ENCODE results near the gene RCCD1. TPM values are rescaled to one million over a fixed set of nuclear protein-coding genes. Genes with fewer than 3 reads are reported as not detected.
"Not testable (repeated sequence)": the region's sequence is repeated elsewhere in the genome, so short reads cannot be mapped to it uniquely, and the experiment has no call there.

The RCCD1 gene
- total RNA-seq, 2 experiments from 2014 or later = 35.4 to 50.1 TPM

DNA sequence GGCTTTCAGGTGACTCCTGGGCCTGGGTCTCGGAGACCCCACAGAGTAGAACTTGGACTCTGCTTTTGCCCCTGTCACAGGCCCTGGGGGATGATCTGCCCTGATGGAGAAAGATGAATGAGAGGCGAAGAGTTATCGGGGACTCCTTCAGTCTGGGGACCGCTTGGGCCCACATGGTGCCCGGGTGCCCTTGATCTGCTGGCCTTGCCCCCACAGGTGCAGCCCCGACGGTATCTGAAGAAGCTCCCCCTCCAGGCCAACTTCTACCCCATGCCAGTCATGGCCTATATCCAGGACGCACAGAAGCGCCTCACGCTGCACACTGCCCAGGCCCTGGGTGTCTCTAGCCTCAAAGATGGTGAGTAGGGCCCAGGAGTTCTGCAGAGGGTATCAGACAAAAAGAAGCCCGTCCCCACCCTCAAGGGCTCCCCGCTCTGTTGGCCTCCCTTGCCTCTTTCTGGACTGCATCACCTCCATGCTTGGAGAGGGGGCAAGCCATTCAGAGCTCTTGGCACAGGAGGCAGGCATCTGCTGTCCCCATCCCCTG lies 41.2 kb upstream of the RCCD1 start:
- H3K27me3 Mint-ChIP-seq = no peaks in the 10 kb centered on the region
- no peak for DNase-seq
- no peak for ATAC-seq
- no peaks in the 10 kb centered on the region for H3K9me3 Mint-ChIP-seq (ENCODE audit: low read depth)
- H3K27ac Mint-ChIP-seq = no peak overlapping the region
- no peak overlapping the region for H3K4me3 Mint-ChIP-seq
- no peaks in the 10 kb centered on the region for H3K4me1 Mint-ChIP-seq
- peaks cover 61% of the 10 kb centered on the region for H3K36me3 Mint-ChIP-seq
- CTCF ChIA-PET = interaction anchor here (0.8 to 2.1 kb wide), 2 partner anchors 12 to 19 kb away, joined by 3 to 9 read pairs; partner anchors contain the start of gene HDDC3

DNA sequence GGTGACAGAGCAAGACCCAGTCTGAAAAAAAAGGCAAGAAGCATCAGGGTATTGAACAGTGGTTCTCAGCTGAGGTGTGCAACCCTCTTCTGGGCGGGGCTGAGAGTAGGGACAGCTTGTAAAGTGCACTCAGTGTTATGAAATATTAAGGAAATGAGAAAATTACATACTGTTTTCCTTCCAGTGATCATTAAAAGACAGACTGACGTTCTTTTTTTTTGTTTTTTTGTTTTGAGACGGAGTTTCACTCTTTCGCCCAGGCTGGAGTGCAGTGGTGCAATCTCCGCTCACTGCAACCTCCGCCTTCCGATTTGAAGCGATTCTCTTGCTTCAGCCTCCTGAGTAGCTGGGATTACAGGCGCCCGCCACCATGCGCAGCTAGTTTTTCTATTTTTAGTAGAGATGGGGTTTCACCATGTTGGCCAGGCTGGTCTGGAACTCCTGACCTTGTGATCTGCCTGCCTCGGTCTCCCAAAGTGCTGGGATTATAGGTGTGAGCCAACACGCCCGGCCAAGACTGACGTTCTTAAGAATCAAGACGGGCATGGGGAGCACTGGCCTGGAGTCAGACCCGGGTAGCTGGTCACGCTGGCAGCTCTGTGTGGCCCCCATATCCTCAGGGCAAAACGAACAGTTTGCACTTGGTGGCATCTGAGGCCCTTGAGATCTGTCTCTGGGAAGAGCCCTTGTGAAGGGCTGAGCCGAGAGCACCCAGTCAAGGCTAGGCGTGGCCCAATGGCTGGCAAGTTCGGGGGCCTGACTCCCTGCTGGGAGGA lies 40.2 kb upstream of the RCCD1 start:
- CTCF ChIA-PET = interaction anchor here (0.8 to 2.1 kb wide), 3 partner anchors 11 to 18 kb away, joined by 3 to 9 read pairs (median 3); partner anchors contain the start of gene HDDC3
- Mint-ChIP-seq H3K27me3 (no peaks in the 10 kb centered on the region), H3K27ac (peak overlapping the region; percentile 4), H3K4me1 (no peaks in the 10 kb centered on the region), H3K36me3 (peaks cover 61% of the 10 kb centered on the region), H3K9me3 (ENCODE audit: low read depth) (no peaks in the 10 kb centered on the region), H3K4me3 (no peak overlapping the region)
- DNase-seq (no peak), ATAC-seq (no peak)

DNA sequence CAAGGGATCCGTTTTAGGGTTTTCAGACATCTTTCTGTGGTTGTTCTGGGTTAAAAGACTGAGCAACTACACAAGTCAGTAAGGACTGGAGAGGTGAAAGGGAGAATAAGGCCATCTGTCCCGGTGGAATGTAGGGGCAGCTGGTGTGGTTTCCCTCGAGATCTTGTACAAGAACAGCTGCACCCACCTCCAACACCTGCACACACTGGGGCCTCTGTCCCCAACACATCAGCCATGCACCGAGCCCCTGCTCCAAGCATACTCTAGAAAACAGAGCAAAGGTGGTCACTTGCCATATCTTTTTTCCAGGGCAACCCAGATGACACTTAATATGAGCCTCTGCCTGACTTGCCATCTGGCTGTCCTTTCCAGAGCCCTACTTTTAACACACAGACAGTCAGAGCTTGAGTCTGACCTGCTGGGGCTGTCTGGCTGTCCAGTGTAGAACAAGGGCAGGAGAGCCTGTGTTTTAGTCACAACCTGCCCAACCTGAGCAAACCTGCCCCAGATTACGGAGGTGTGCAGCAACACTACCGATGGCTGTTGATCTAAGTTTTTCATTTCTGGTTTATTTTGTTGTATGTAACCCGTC lies 39.4 kb upstream of the RCCD1 start:
- no peak overlapping the region for H3K4me3 Mint-ChIP-seq
- CTCF ChIA-PET = interaction anchor here (1.2 to 2.1 kb wide), 2 partner anchors 11 to 17 kb away, joined by 3 to 9 read pairs; partner anchors contain the start of gene HDDC3
- peaks cover 61% of the 10 kb centered on the region for H3K36me3 Mint-ChIP-seq
- H3K27me3 Mint-ChIP-seq = no peaks in the 10 kb centered on the region
- peak overlapping the region; percentile 11 for H3K27ac Mint-ChIP-seq
- no peak for ATAC-seq
- DNase-seq = no peak
- H3K9me3 Mint-ChIP-seq (ENCODE audit: low read depth) = no peaks in the 10 kb centered on the region
- no peaks in the 10 kb centered on the region for H3K4me1 Mint-ChIP-seq

DNA sequence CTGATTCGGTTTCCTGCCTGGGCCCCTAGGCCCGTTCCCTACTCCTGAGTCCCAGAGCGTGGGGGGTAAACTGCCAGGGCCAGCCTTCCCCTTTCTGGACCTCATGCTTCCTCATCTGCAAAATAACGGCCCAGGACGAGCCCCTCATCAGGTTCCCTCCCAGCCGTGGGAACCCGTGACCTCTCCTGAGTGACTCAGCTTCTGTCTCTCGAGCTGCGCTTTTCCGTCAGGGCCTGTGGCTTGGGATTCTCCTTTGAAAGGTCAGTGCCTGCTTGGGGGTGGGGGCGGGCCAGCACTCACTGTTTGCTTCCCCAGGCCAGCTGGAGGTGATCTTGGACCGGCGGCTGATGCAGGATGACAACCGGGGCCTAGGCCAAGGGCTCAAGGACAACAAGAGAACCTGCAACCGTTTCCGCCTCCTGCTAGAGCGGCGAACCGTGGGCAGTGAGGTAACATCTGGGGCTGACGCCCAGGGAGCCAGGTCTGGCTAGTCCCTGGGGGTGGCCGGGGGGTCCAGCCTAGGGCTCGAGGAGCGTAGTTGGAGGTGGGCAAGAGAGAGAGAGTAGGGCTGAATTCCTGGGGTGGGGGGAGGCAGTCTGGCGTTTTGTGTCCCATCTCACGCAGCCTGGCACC lies 38.8 kb upstream of the RCCD1 start:
- no peak for DNase-seq
- Mint-ChIP-seq H3K4me1 (no peaks in the 10 kb centered on the region), H3K27me3 (no peaks in the 10 kb centered on the region), H3K4me3 (no peak overlapping the region), H3K9me3 (ENCODE audit: low read depth) (no peaks in the 10 kb centered on the region), H3K27ac (peak overlapping the region; percentile 11), H3K36me3 (peaks cover 59% of the 10 kb centered on the region)
- no peak for ATAC-seq
- CTCF ChIA-PET = no interaction called here

DNA sequence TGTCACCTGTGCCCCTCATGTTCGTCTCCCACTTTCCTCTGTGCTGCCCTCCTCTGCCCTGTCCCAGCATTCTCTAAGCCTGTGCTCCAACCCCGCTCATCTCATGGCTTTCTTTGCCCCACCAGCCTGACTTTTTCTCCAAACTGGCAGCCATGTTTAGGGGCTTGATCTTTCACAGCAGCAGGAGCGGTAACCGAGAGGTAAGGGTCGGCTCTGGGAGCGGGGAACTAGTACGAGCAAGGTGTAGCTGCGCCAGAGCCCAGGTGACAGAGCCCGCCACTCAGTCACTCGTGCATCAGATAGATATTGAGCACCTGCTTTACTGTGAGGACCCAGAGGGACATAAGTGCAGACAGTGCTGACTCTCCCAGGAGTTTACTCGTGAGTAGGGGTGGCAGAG lies 38.2 kb upstream of the RCCD1 start:
- Mint-ChIP-seq H3K9me3 (ENCODE audit: low read depth) (no peaks in the 10 kb centered on the region), H3K36me3 (peaks cover 60% of the 10 kb centered on the region), H3K4me3 (no peak overlapping the region), H3K27ac (no peak overlapping the region), H3K4me1 (peaks cover 5% of the 10 kb centered on the region), H3K27me3 (no peaks in the 10 kb centered on the region)
- ATAC-seq (no peak), DNase-seq (no peak)
- CTCF ChIA-PET = no interaction called here

DNA sequence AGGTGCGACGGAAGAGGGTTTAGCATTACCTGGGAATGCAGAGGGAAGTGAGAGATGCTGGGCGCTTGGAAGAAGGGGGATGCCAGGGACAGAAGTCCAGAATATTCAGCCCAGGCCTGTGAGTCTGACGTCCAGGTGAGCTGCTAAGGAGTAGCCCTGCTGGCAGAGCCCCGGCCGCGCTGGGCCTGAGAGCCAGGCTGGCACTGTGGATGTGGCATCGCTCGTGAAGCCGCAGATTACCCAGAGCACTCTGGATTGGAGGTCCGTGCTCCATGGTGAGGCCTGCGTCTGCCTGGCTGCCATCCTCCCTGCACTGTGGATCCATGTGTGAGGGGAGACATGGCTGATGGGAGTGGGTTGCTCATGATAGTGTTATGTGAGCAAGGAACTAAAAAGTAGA lies 37.1 kb upstream of the RCCD1 start:
- Mint-ChIP-seq H3K4me3 (no peak overlapping the region), H3K27me3 (no peaks in the 10 kb centered on the region), H3K9me3 (ENCODE audit: low read depth) (no peaks in the 10 kb centered on the region), H3K4me1 (peaks cover 14% of the 10 kb centered on the region), H3K27ac (no peak overlapping the region), H3K36me3 (peaks cover 60% of the 10 kb centered on the region)
- ATAC-seq = no peak
- DNase-seq = no peak
- CTCF ChIA-PET = interaction anchor here (0.6 to 2.1 kb wide), 4 partner anchors 10 to 162 kb away, joined by 3 to 9 read pairs (median 3); no protein-coding TSS in a partner anchor

DNA sequence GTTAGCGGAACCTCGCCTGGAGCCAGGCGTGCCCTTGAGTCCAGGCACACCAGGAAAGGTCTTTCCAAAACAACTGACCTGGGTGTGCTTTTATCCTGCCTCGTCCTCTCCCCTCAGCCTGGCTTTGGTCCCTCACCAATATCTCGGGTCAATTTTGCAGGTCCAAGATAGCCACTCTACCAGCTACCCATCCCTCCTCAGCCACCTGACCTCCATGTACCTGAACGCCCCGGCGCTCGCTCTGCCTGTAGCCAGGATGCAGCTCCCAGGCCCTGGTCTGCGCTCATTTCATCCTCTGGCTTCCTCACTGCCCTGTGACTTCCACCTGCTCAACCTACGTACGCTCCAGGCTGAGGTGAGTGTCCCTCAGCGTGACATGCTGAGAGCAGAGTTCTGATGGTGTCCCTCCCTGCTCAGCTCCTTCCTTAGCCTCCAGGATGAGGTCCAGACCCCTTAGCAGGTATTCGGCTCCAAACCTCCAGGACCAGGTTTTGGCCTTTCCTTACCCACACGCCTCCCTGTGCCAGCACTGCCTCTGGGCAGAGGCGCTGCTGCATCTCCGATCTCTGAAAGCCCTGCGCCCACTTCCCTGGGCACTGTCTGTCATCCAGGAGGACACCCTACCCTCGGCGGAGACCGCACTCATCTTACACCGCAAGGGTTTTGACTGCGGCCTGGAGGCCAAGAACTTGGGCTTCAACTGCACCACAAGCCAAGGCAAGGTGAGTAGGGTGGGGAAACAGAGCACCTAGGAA lies 36.5 kb upstream of the RCCD1 start:
- DNase-seq = no peak
- CTCF ChIA-PET = interaction anchor here (0.9 to 2.1 kb wide), 6 partner anchors 11 to 32 kb away, joined by 3 to 9 read pairs (median 3); partner anchors contain the start of gene UNC45A
- no peak overlapping the region for H3K4me3 Mint-ChIP-seq
- no peak overlapping the region for H3K27ac Mint-ChIP-seq
- no peaks in the 10 kb centered on the region for H3K9me3 Mint-ChIP-seq (ENCODE audit: low read depth)
- peaks cover 20% of the 10 kb centered on the region for H3K4me1 Mint-ChIP-seq
- no peak for ATAC-seq
- no peaks in the 10 kb centered on the region for H3K27me3 Mint-ChIP-seq
- peaks cover 55% of the 10 kb centered on the region for H3K36me3 Mint-ChIP-seq

DNA sequence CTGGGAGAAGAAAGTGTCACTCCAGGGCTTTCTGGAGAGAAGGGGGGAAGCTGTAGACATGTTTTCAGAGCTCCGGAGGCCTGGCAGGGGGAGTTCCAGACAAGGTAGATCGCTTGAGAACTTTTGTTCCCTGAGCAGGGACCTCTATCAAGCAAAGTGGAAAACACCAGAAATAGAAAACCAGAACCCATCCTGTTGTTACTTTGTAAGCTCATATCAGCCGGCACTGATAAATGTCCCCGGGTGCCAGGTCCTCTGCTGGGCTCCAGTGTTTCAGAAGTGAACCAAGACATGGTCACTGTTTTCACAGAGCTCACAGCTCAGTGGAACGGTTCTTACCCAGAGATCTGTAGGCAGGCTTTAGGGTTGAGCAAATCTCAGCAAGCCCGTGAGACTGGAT lies 35.8 kb upstream of the RCCD1 start:
- Mint-ChIP-seq H3K4me3 (no peak overlapping the region), H3K27ac (no peak overlapping the region), H3K4me1 (peaks cover 26% of the 10 kb centered on the region), H3K9me3 (ENCODE audit: low read depth) (no peaks in the 10 kb centered on the region), H3K27me3 (no peaks in the 10 kb centered on the region), H3K36me3 (peaks cover 51% of the 10 kb centered on the region)
- no peak for ATAC-seq
- DNase-seq = no peak
- CTCF ChIA-PET = interaction anchor here (1.0 to 2.1 kb wide), 5 partner anchors 12 to 33 kb away, joined by 3 to 9 read pairs (median 3); partner anchors contain the start of gene UNC45A

DNA sequence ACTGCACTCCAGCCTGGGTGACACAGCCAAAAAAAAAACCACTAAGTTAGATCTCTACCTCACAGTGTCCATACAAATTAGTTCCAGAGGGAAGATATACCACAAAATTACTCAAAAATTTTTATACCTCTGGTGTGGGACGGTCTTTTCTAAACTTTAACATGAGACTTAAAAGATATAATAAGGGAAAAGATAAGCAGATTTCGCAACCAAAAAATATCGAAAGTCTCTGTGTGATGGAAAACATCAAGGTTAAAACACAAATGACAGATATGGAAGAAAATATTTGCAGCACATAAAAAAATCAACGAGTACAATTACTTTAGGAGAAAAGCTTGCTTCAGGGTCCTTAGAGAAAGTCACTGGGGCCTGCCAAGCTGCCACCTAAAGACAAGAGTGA lies 32.8 kb upstream of the RCCD1 start:
- no peaks in the 10 kb centered on the region for H3K9me3 Mint-ChIP-seq (ENCODE audit: low read depth)
- DNase-seq (no peak), ATAC-seq (no peak)
- H3K27me3 Mint-ChIP-seq = no peaks in the 10 kb centered on the region
- H3K27ac Mint-ChIP-seq = peak overlapping the region; percentile 89
- peaks cover 47% of the 10 kb centered on the region for H3K36me3 Mint-ChIP-seq
- peaks cover 43% of the 10 kb centered on the region for H3K4me1 Mint-ChIP-seq
- no peak overlapping the region for H3K4me3 Mint-ChIP-seq
- CTCF ChIA-PET = interaction anchor here (1.7 to 6.5 kb wide), 4 partner anchors 11 to 210 kb away, joined by 5 to 79 read pairs (median 18); partner anchors contain the start of genes HDDC3, MAN2A2 and UNC45A

DNA sequence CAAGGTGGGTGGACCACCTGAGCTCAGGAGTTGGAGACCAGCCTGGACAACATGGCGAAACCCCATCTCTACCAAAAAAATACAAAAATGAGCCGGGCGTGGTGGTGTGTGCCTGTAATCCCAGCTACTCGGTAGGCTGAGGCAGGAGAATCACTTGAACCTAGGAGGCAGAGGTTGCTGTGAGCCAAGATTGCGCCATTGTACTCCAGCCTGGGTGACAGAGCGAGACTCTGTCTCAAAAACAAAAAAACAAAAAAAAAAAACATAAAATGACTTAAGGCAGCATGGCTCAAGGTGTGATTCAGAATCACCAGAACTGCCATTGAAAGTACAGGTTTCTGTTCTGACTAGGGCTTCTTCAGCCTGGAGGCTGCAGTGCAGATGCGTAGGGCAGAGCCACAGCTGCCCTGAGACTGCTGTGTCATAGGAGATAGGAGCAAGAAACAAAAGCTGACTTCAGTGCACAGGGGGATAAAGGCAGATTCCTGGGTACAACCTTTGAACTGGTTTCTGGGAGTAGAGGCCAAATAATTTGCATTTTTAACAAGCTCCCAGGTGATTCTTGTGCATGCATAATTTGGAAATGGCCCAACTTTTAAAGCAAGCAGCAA lies 31.9 kb upstream of the RCCD1 start:
- CTCF ChIA-PET = interaction anchor here (0.6 to 6.5 kb wide), 6 partner anchors 10 to 211 kb away, joined by 3 to 79 read pairs (median 4); partner anchors contain the start of genes HDDC3, MAN2A2 and UNC45A
- peak overlapping the region; percentile 89 for H3K27ac Mint-ChIP-seq
- H3K9me3 Mint-ChIP-seq (ENCODE audit: low read depth); H3K4me3 Mint-ChIP-seq; H3K27me3 Mint-ChIP-seq: not testable (repeated sequence)
- peaks cover 41% of the 10 kb centered on the region for H3K36me3 Mint-ChIP-seq
- DNase-seq = peak; percentile 73
- ATAC-seq = peak; percentile 88
- peaks cover 43% of the 10 kb centered on the region for H3K4me1 Mint-ChIP-seq

DNA sequence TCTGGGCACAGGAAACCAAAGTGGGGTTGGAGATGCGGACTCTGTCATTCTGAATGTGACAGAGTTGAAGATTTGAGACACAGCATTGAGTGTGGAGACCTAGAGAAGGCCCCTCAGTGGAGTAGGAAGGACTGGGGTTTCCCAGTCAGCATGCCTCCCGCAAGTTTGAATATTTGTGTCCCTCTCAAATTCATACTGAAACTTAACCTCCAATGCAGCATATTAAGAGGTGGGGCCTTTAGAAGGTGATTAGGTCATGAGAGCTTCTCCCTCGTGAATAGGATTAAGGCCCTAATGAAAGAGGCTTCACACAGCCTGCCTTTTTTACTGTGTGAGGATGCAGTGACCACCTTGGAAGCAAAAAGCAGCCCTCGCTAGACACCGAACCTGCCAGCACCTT lies 30.3 kb upstream of the RCCD1 start:
- no peaks in the 10 kb centered on the region for H3K27me3 Mint-ChIP-seq
- CTCF ChIA-PET = interaction anchor here (1.1 to 6.5 kb wide), 3 partner anchors 8 to 38 kb away, joined by 4 to 79 read pairs (median 32); partner anchors contain the start of genes HDDC3, MAN2A2 and UNC45A
- peaks cover 50% of the 10 kb centered on the region for H3K4me1 Mint-ChIP-seq
- H3K9me3 Mint-ChIP-seq (ENCODE audit: low read depth) = no peaks in the 10 kb centered on the region
- H3K27ac Mint-ChIP-seq = peak overlapping the region; percentile 89
- peak overlapping the region; percentile 21 for H3K4me3 Mint-ChIP-seq
- H3K36me3 Mint-ChIP-seq = peaks cover 30% of the 10 kb centered on the region
- ATAC-seq = peak; percentile 52
- peak; percentile 60 for DNase-seq

DNA sequence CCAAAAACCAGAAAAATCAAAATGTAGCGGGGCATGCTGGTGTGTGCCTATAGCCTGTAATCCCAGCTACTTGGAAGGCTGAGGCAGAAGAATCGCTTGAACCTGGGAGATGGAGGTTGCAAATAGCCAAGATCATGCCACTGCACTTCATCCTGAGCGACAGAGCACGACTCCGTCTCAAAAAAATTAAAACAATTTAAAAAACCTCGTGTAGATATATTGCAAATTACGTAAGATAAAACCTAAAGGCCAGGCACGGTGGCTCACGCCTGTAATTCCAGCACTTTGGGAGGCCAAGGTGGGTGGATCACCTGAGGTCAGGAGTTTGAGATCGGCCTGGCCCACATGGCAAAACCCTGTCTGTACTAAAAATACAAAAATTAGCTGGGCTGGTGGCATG lies 27.9 kb upstream of the RCCD1 start:
- not testable (repeated sequence) for ATAC-seq; DNase-seq; H3K27me3 Mint-ChIP-seq; H3K9me3 Mint-ChIP-seq (ENCODE audit: low read depth); H3K4me3 Mint-ChIP-seq
- Mint-ChIP-seq H3K27ac (peak overlapping the region; percentile 40), H3K36me3 (peaks cover 22% of the 10 kb centered on the region), H3K4me1 (peaks cover 61% of the 10 kb centered on the region)
- CTCF ChIA-PET = interaction anchor here (0.8 to 1.6 kb wide), 3 partner anchors 17 to 41 kb away, joined by 3 to 4 read pairs (median 3); partner anchors contain the start of gene MAN2A2

Data from activated CD8-positive, alpha-beta memory T cell treated with anti-CD3 and anti-CD28 coated beads, Interleukin-2, amount 10 ng/mL, durations not matched to agents 7 days and 5 days (primary cell).